PC-3 (cell line): ENCODE data around the gene SKOR1. TPM values are rescaled to one million over a fixed set of nuclear protein-coding genes. Genes with fewer than 3 reads are reported as not detected.

Source experiments
- ATAC-seq: fragments of 200-7000 bp; cut with Tn5 transposase; 2 replicates; pipeline ENCODE4 v1.9.1; 2020; ENCODE audit warnings: mild to moderate bottlenecking, moderate library complexity
- BruUV-seq: library from RNA; stranded (reverse); fragments of 400-500 nt; replicated peaks from 2 replicates; lab custom pipeline; 2021; lab: Mats Ljungman, UMichigan
- CTCF ChIA-PET: fragments of 300-600 bp; sonication (Branson Sonifier 250); formaldehyde crosslinking; loops from one replicate; lab custom pipeline; 2022; ENCODE audit warnings: antibody characterized with exemption; lab: Charles Lee
- POLR2A ChIA-PET: fragments of 300-600 bp; sonication (Branson Sonifier 250); formaldehyde crosslinking; loops from one replicate; lab custom pipeline; 2022; ENCODE audit warnings: antibody characterized with exemption; ENCODE audit not compliant: unreplicated experiment; lab: Charles Lee
- DNase-seq: peaks from one replicate; pipeline ENCODE4 v3.0.0-alpha.2; 2015
- H2AFZ ChIP-seq: fragments of 300-600 bp; sonication (generic); 2 replicates; pipeline ENCODE4 v1.6.0; 2016; ENCODE audit warnings: antibody characterized with exemption, low read length
- H3F3A ChIP-seq: fragments of 300-600 bp; sonication (generic); one replicate; pipeline ENCODE4 v1.6.0; 2017; ENCODE audit warnings: antibody characterized with exemption, low read length, control low read depth, mild to moderate bottlenecking; ENCODE audit not compliant: unreplicated experiment
- H3K27ac ChIP-seq: fragments of 300-600 bp; sonication (generic); 2 replicates; pipeline ENCODE4 v1.5.1; 2016; ENCODE audit warnings: mild to moderate bottlenecking, low read length
- H3K27me3 ChIP-seq: fragments of 300-600 bp; sonication (generic); 2 replicates; pipeline ENCODE4 v1.6.1; 2016; ENCODE audit warnings: low read length, mixed read lengths
- H3K36me3 ChIP-seq: fragments of 300-600 bp; sonication (generic); 2 replicates; pipeline ENCODE4 v1.6.1; 2016; ENCODE audit warnings: low read depth, mixed run types, low read length, mixed read lengths
- H3K4me1 ChIP-seq: fragments of 300-600 bp; sonication (generic); 2 replicates; pipeline ENCODE4 v1.5.1; 2016; ENCODE audit warnings: low read length; ENCODE audit not compliant: insufficient read depth
- H3K4me2 ChIP-seq: fragments of 300-600 bp; sonication (generic); 2 replicates; pipeline ENCODE4 v1.6.0; 2016; ENCODE audit warnings: low read length
- H3K4me3 ChIP-seq: fragments of 300-600 bp; sonication (generic); 2 replicates; pipeline ENCODE4 v1.5.1; 2016; ENCODE audit warnings: mild to moderate bottlenecking, low read length, mixed read lengths
- H3K79me2 ChIP-seq: fragments of 300-600 bp; sonication (generic); 2 replicates; pipeline ENCODE4 v1.6.1; 2017; ENCODE audit warnings: low read length, mixed read lengths
- H3K9ac ChIP-seq: fragments of 300-600 bp; sonication (generic); 2 replicates; pipeline ENCODE4 v1.6.0; 2016; ENCODE audit warnings: mild to moderate bottlenecking, low read length
- H3K9me2 ChIP-seq: fragments of 300-600 bp; sonication (generic); replicated peaks from 2 replicates; pipeline ENCODE4 v1.6.1; 2016; ENCODE audit warnings: mixed run types, low read length, mixed read lengths
- H3K9me3 ChIP-seq: fragments of 300-600 bp; sonication (generic); 2 replicates; pipeline ENCODE4 v1.6.1; 2016; ENCODE audit warnings: low read length, mixed read lengths
- H4K20me1 ChIP-seq: fragments of 300-600 bp; sonication (generic); 2 replicates; pipeline ENCODE4 v1.6.1; 2016; ENCODE audit warnings: low read length, mixed read lengths
- EZH2 ChIP-seq: fragments of 300-600 bp; sonication (generic); IDR thresholded peaks from one replicate; pipeline ENCODE4 v1.6.1; 2017; ENCODE audit warnings: antibody characterized with exemption, mild to moderate bottlenecking, low read length; ENCODE audit not compliant: unreplicated experiment
- intact Hi-C: fragments of 100-400 bp; cut with micrococcal nuclease; formaldehyde crosslinking; loops from 2 replicates; pipeline ENCODE4 v1.9.0; 2023
- total RNA-seq: library from RNA; depleted of rRNA; stranded (reverse); fragments of >200 nt; gene quantifications from 2 replicates; pipeline ENCODE4 v1.2.3, GENCODE V29; 2014; rRNA removed
- TF ChIP-seq, protein P1 (sequence below): fragments of 300-600 bp; sonication (generic); conservative IDR thresholded peaks from 2 replicates; pipeline ENCODE4 v1.5.1; 2017; ENCODE audit warnings: antibody characterized with exemption, low read depth, mild to moderate bottlenecking, low read length

Gene SKOR1
- total RNA-seq, 1 experiment from 2014 or later, result 0.11 TPM

DNA sequence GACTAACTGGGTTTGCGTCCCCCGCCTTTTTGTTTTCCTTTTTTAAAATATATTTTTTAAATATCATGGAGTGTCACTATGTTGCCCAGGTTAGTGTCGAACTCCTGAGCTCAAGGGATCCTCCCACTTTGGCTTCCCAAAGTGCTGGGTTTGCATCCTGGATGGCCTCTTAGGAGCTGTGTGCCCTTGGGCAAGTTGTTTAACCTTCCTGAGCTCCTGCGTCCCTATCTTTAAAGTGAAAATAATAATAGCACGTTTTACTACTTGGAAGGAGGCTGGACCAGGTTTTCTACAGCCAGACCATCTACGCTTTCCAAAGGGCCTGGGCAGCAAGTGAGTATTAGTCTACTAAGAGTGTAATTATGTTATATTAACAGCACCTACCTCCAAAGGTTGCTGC lies 58.7 kb downstream of the SKOR1 start:
- POLR2A ChIA-PET, result no interaction called here
- Histone ChIP-seq H3K27me3 (no peaks in the 10 kb centered on the region), H3F3A (no peaks in the 10 kb centered on the region), H4K20me1 (no peaks in the 10 kb centered on the region), H3K4me1 (peaks cover 16% of the 10 kb centered on the region), H3K9me2 (no peaks in the 10 kb centered on the region), H3K4me2 (peak overlapping the region; percentile 90), H3K9ac (peak overlapping the region; percentile 41; the same call in 1 of the 2 replicates), H3K4me3 (peak overlapping the region; percentile 75; the same call in 1 of the 2 replicates), H3K79me2 (no peaks in the 10 kb centered on the region), H3K27ac (no peak overlapping the region), H3K36me3 (no peaks in the 10 kb centered on the region), H3K9me3 (no peaks in the 10 kb centered on the region), H2AFZ (peak overlapping the region; percentile 96; the same call in 1 of the 2 replicates)
- intact Hi-C loops, result no loop called here
- ATAC-seq (no peak), DNase-seq (no peak)
- CTCF ChIA-PET, result no interaction called here
- TF ChIP-seq EZH2, result no peak
- TF ChIP-seq, protein P1, sequence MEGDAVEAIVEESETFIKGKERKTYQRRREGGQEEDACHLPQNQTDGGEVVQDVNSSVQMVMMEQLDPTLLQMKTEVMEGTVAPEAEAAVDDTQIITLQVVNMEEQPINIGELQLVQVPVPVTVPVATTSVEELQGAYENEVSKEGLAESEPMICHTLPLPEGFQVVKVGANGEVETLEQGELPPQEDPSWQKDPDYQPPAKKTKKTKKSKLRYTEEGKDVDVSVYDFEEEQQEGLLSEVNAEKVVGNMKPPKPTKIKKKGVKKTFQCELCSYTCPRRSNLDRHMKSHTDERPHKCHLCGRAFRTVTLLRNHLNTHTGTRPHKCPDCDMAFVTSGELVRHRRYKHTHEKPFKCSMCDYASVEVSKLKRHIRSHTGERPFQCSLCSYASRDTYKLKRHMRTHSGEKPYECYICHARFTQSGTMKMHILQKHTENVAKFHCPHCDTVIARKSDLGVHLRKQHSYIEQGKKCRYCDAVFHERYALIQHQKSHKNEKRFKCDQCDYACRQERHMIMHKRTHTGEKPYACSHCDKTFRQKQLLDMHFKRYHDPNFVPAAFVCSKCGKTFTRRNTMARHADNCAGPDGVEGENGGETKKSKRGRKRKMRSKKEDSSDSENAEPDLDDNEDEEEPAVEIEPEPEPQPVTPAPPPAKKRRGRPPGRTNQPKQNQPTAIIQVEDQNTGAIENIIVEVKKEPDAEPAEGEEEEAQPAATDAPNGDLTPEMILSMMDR, result no peak
- no TSS peak for BruUV-seq

Other genes with a start within 250 kb of the SKOR1 start
- not detected in 2 replicates for gene RNU6-1, start 14.5 kb downstream of the SKOR1 start, total RNA-seq
- gene PIAS1, start 228.8 kb downstream of the SKOR1 start, total RNA-seq, result 13.8 and 21.9 TPM in 2 replicates